Breast epithelium (tissue), 3 donors: Measurements from ENCODE around the gene CACHD1.

Experiments
- CTCF ChIP-seq, 3 donors: fragments of 450-650 bp; IDR thresholded peaks; one replicate each; pipeline ENCODE4 v1.5.1; 2016 to 2017; ENCODE audit warnings: antibody characterized with exemption in 3 of 3, mild to moderate bottlenecking in 3 of 3, moderate library complexity in 3 of 3
- POLR2A ChIP-seq: fragments of 450-650 bp; IDR thresholded peaks from one replicate; pipeline ENCODE4 v1.6.1; 2016; ENCODE audit warnings: antibody characterized with exemption, mild to moderate bottlenecking, moderate library complexity

- TF ChIP-seq POLR2A: no peak
- no peak for TF ChIP-seq CTCF (IDR thresholded peaks at IDR 0.05)
These were observed 211.1 kb downstream of the CACHD1 start for GRCh38 chr1:64681043-64681442.
